Endothelial cell of umbilical vein (primary cell): Measurements from ENCODE around the gene ARHGAP10. TPM values are rescaled to one million over a fixed set of nuclear protein-coding genes. Genes with fewer than 3 reads are reported as not detected.

Experiments
- BruUV-seq: library from RNA; stranded (reverse); fragments of 400-500 nt; replicated peaks from 2 replicates; lab custom pipeline; 2021; lab: Mats Ljungman, UMichigan
- CTCF ChIA-PET: fragments of 300-600, 350-600 bp; sonication (Branson Sonifier 250); formaldehyde crosslinking; loops from one replicate; lab custom pipeline; 2021; ENCODE audit warnings: antibody characterized with exemption, inconsistent platforms; lab: Charles Lee
- POLR2A ChIA-PET: fragments of 300-600, 350-600 bp; sonication (Branson Sonifier 250); formaldehyde crosslinking; loops from one replicate; lab custom pipeline; 2021; ENCODE audit warnings: antibody characterized with exemption, inconsistent platforms; lab: Charles Lee
- DNase-seq: peaks from one replicate; pipeline ENCODE4 v3.0.0-alpha.2; 2011; ENCODE audit warnings: low read depth, low spot score
- FAIRE-seq: peaks from 2 replicates; lab custom pipeline; 2011; peaks lifted over from hg19 to GRCh38; lab: Jason Lieb, UNC
- H2AFZ ChIP-seq: 2 replicates; pipeline ENCODE4 v1.6.0; 2012; ENCODE audit warnings: low read depth, low read length, control low read depth, inconsistent platforms
- H3K27ac ChIP-seq: 2 replicates; pipeline ENCODE4 v1.5.1; 2011; ENCODE audit warnings: low read depth, mild to moderate bottlenecking, control low read depth, low read length, moderate library complexity; ENCODE audit not compliant: insufficient read depth
- H3K27me3 ChIP-seq, 2 experiments: 2 replicates each; pipeline versions ENCODE4 v1.6.0 to v1.6.1; 2011; ENCODE audit warnings: low read length in 2 of 2, mixed read lengths in 1 of 2; ENCODE audit not compliant: control insufficient read depth in 2 of 2, insufficient read depth in 2 of 2
- H3K36me3 ChIP-seq, 2 experiments: 2 replicates in 1 of 2; 3 replicates in 1 of 2; pipeline ENCODE4 v1.5.1; 2011; ENCODE audit warnings: low read length in 2 of 2, mild to moderate bottlenecking in 1 of 2, moderate library complexity in 1 of 2; ENCODE audit not compliant: control insufficient read depth in 2 of 2, insufficient read depth in 2 of 2; ENCODE audit errors: extremely low read depth in 1 of 2
- H3K4me1 ChIP-seq: 3 replicates; pipeline ENCODE4 v1.5.1; 2011; ENCODE audit warnings: mild to moderate bottlenecking, low read length; ENCODE audit not compliant: control insufficient read depth, insufficient read depth; ENCODE audit errors: extremely low read depth
- H3K4me2 ChIP-seq: 2 replicates; pipeline ENCODE4 v1.6.1; 2011; ENCODE audit warnings: low read length, control low read depth, mixed read lengths; ENCODE audit not compliant: insufficient read depth
- H3K4me3 ChIP-seq, 3 experiments: fragments of 200-600 bp in 1 of 3; sonication (generic), shearing (Covaris generic) in 1 of 3; replicated peaks in 1 of 3; 2 replicates each; pipeline ENCODE4 v1.5.1; 2011 to 2016; ENCODE audit warnings: control low read depth in 3 of 3, low read length in 3 of 3, mild to moderate bottlenecking in 2 of 3, inconsistent platforms in 1 of 3, low read depth in 1 of 3, moderate library complexity in 1 of 3; ENCODE audit not compliant: insufficient read depth in 1 of 3
- H3K79me2 ChIP-seq: 2 replicates; pipeline ENCODE4 v1.6.0; 2012; ENCODE audit warnings: low read length, inconsistent platforms; ENCODE audit not compliant: control insufficient read depth, insufficient read depth
- H3K9ac ChIP-seq: replicated peaks from 2 replicates; pipeline ENCODE3; 2011; ENCODE audit warnings: low read length, control low read depth; ENCODE audit not compliant: insufficient read depth; ENCODE audit errors: extremely low read depth
- H3K9me1 ChIP-seq: replicated peaks from 3 replicates; pipeline ENCODE4 v1.6.0; 2011; ENCODE audit warnings: mild to moderate bottlenecking, low read length; ENCODE audit not compliant: control insufficient read depth, insufficient read depth; ENCODE audit errors: extremely low read depth
- H3K9me3 ChIP-seq: replicated peaks from 2 replicates; pipeline ENCODE4 v1.5.1; 2012; ENCODE audit warnings: low read length, inconsistent platforms; ENCODE audit not compliant: control insufficient read depth, insufficient read depth
- H4K20me1 ChIP-seq: replicated peaks from 2 replicates; pipeline ENCODE3; 2011; ENCODE audit warnings: mild to moderate bottlenecking, low read length; ENCODE audit not compliant: control insufficient read depth, insufficient read depth; ENCODE audit errors: extremely low read depth
- EZH2 ChIP-seq: IDR thresholded peaks from 2 replicates; pipeline ENCODE4 v1.6.1; 2012; ENCODE audit warnings: borderline replicate concordance, low read depth, mild to moderate bottlenecking, moderate library complexity, low read length, inconsistent platforms; ENCODE audit not compliant: severe bottlenecking
- FOS ChIP-seq: IDR thresholded peaks from 2 replicates; pipeline ENCODE4 v1.6.1; 2011; ENCODE audit warnings: mild to moderate bottlenecking, low read length, moderate library complexity, borderline replicate concordance; ENCODE audit not compliant: insufficient read depth
- GATA2 ChIP-seq: IDR thresholded peaks from 2 replicates; pipeline ENCODE4 v1.7.0; 2011; ENCODE audit warnings: low read depth, mild to moderate bottlenecking, moderate library complexity, mixed read lengths, low read length; ENCODE audit not compliant: insufficient read length, insufficient read depth
- JUN ChIP-seq: IDR thresholded peaks from 2 replicates; pipeline ENCODE4 v1.6.1; 2011; ENCODE audit warnings: borderline replicate concordance, low read depth; ENCODE audit not compliant: insufficient read length, insufficient read depth
- MAX ChIP-seq: IDR thresholded peaks from 2 replicates; pipeline ENCODE4 v1.6.1; 2011; ENCODE audit not compliant: insufficient read depth, insufficient read length
- MYC ChIP-seq: IDR thresholded peaks from one replicate; pipeline ENCODE4 v1.6.1; 2011; ENCODE audit warnings: mild to moderate bottlenecking, low read depth, low read length
- POLR2A ChIP-seq: IDR thresholded peaks from 2 replicates; pipeline ENCODE4 v1.6.1; 2012; ENCODE audit warnings: low read depth, mild to moderate bottlenecking, control low read depth, low read length
- POLR2AphosphoS5 ChIP-seq: IDR thresholded peaks from 2 replicates; pipeline ENCODE4 v1.6.1; 2012; ENCODE audit warnings: low read depth, mild to moderate bottlenecking, control low read depth, low read length, moderate library complexity; ENCODE audit not compliant: insufficient read depth
- dilution Hi-C: fragments of 300-500 bp; cut with MboI; formaldehyde crosslinking; loops from one replicate; pipeline ENCODE4 v1.15.0; 2019; ENCODE audit warnings: low sequenced_read_pairs; ENCODE audit not compliant: extremely low pct_ligation_motif_present
- intact Hi-C: fragments of 100-400 bp; cut with micrococcal nuclease; formaldehyde crosslinking; loops from one replicate; pipeline ENCODE4 v1.10.0; 2022
- polyA plus RNA-seq, 4 experiments: library from polyadenylated mRNA; depleted of rRNA in 3 of 4; stranded (reverse) in 3 of 4; unstranded in 1 of 4; fragments of >200 nt; gene quantifications; 2 replicates each; pipeline versions ENCODE4 v1.2.1 to v1.2.3, GENCODE V29; 2011 to 2012; ENCODE audit warnings: missing spikeins in 1 of 4
- total RNA-seq: library from RNA; stranded (reverse); gene quantifications from 2 replicates; pipeline ENCODE4 v1.2.3, GENCODE V29; 2021
- TF ChIP-seq, protein P1 (sequence below), 2 donors: IDR thresholded peaks; 1 replicate in 1 of 2; 2 replicates in 1 of 2; pipeline ENCODE4 v1.5.1; 2011; ENCODE audit warnings: low read length in 2 of 2, mild to moderate bottlenecking in 2 of 2, moderate library complexity in 2 of 2, control low read depth in 1 of 2, inconsistent platforms in 1 of 2, low read depth in 1 of 2; ENCODE audit not compliant: insufficient read depth in 1 of 2; ENCODE audit errors: extremely low read depth in 1 of 2

ARHGAP10 gene
- total and polyA plus RNA-seq, 2 donors (not counting 3 experiments of a cell fraction or from before 2014, with no cell fraction given) = 20.4 to 36.7 TPM

DNA sequence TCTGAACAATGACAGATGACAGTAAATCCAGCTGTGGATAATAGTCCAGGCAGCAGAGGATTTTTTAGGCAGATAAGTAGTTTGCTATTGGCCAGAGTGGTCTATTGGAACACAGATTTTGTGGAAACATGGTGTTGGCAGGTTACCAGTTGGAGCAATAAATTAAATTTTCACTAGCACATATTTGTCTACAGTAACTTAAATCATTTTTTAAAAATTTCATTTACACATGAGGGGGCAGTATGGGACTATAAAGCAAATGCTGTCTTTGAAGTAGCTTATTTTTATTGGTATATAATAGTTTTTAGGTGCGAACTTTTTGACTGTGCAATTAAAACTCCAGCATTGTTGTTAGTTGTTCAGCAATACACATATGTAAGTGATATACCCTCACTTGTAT, 289.8 kb downstream of the ARHGAP10 start:
- POLR2A ChIA-PET = no interaction called here
- Histone ChIP-seq H3K4me3 (no peak overlapping the region), H3K4me1 (peaks cover 14% of the 10 kb centered on the region), H3K27ac (no peak overlapping the region), H4K20me1 (no peaks in the 10 kb centered on the region), H2AFZ (no peak overlapping the region), H3K36me3 (no peaks in the 10 kb centered on the region), H3K9me1 (no peaks in the 10 kb centered on the region), H3K9ac (no peak overlapping the region), H3K79me2 (no peaks in the 10 kb centered on the region), H3K4me2 (no peak overlapping the region), H3K27me3 (no peaks in the 10 kb centered on the region), H3K9me3 (no peaks in the 10 kb centered on the region)
- dilution Hi-C loops = no loop called here
- no TSS peak for BruUV-seq
- intact Hi-C loops = loop anchor here (5.0 kb wide), 1 partner anchor 1241 kb away; no protein-coding TSS in a partner anchor
- peak; percentile 21 for DNase-seq
- FAIRE-seq = no peak
- TF ChIP-seq FOS (no peak), POLR2AphosphoS5 (no peak), EZH2 (no peak), GATA2 (no peak), MYC (no peak), POLR2A (no peak), MAX (no peak), JUN (no peak)
- TF ChIP-seq, protein P1, sequence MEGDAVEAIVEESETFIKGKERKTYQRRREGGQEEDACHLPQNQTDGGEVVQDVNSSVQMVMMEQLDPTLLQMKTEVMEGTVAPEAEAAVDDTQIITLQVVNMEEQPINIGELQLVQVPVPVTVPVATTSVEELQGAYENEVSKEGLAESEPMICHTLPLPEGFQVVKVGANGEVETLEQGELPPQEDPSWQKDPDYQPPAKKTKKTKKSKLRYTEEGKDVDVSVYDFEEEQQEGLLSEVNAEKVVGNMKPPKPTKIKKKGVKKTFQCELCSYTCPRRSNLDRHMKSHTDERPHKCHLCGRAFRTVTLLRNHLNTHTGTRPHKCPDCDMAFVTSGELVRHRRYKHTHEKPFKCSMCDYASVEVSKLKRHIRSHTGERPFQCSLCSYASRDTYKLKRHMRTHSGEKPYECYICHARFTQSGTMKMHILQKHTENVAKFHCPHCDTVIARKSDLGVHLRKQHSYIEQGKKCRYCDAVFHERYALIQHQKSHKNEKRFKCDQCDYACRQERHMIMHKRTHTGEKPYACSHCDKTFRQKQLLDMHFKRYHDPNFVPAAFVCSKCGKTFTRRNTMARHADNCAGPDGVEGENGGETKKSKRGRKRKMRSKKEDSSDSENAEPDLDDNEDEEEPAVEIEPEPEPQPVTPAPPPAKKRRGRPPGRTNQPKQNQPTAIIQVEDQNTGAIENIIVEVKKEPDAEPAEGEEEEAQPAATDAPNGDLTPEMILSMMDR (IDR thresholded peaks at IDR 0.05; ENCODE audit: extremely low read depth in 1 of 2, insufficient read depth in 1 of 2, low read depth in 1 of 2, low read length in 2 of 2) = no peak
- CTCF ChIA-PET = interaction anchor here (0.6 to 1.4 kb wide), 5 partner anchors 38 to 1242 kb away, joined by 3 to 6 read pairs (median 3); no protein-coding TSS in a partner anchor
